NCI-H187 (cell line): Measurements from ENCODE around the gene TMEM87A.
"Not testable (repeated sequence)": the region's sequence is repeated elsewhere in the genome, so short reads cannot be mapped to it uniquely, and the experiment has no call there.

Experiments
- DNase-seq, 2 experiments: peaks; one replicate each; lab custom pipeline; 2025; lab: John Stamatoyannopoulos, UW

The TMEM87A gene, protein sequence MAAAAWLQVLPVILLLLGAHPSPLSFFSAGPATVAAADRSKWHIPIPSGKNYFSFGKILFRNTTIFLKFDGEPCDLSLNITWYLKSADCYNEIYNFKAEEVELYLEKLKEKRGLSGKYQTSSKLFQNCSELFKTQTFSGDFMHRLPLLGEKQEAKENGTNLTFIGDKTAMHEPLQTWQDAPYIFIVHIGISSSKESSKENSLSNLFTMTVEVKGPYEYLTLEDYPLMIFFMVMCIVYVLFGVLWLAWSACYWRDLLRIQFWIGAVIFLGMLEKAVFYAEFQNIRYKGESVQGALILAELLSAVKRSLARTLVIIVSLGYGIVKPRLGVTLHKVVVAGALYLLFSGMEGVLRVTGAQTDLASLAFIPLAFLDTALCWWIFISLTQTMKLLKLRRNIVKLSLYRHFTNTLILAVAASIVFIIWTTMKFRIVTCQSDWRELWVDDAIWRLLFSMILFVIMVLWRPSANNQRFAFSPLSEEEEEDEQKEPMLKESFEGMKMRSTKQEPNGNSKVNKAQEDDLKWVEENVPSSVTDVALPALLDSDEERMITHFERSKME

DNA sequence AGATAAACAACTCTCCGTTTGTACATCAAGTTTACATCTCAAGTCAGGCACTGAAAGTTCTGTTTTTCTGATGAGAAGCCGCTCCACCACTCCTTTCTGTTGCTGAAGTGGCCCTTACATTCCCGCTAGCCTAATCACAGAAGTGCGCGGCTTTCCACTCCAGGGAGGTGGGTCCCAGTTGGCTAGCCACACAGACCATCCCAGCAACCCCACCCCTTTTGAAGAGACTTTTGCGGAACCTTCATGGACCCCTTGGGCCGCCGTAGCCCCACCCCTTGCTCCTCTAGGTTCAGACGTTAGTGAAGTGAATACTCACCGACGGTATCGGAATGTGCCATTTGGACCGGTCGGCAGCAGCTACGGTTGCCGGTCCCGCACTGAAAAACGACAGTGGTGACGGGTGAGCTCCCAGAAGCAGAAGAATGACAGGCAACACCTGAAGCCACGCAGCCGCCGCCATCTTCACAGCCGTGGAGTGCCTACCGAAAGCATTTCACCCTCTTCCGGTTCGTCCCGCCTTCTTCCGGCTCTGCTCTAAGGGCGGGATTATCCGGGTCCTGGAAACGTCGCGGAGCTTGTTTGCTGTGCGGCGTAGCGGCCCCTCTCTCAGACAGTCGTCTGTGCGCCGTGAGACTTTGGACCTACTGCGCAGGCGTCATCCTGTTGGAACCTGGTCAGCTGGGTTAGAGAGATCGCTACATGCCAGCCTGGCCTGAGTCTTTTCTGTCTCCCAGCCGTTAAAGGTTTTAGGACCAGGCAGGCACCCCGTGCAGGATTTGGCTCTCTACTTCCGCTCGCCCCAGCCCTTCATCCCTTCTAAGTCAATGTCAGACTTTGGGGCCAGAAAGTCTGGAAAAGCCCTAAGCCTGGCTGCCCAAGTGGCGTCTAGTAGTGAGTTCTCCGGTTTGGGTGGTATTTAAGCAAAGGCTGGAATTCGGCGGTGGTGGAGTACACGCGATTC is at the start of gene TMEM87A, which contains the start of gene GANC:
Gene TMEM87A (minus strand): TSS at position 495 of the 961 bp plus-strand sequence. CDS start 35 bp downstream, at position 460.
Gene GANC (plus strand): TSS at position 263 of the 961 bp plus-strand sequence. CDS start 1,281 bp downstream, outside the sequence.
- DNase-seq: peak; percentile 90

DNA sequence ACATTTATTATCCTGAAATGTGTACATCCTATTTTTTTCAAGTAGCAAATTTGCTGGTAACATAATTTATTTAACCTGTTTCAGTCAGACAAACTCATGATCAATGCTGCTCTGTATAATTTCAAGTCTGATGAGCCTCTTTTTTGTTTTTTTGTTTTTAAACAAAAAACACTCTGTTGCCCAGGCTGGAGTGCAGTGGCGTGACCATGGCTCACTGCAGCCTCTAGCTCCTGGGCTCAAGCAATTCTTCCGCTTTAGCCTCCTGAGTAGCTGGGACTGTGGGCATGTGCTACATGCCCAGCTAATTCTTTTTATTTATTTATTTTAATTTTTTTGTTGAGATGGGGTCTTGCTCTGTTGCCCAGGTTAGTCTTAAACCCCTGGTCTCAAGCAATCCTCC is 46.0 kb upstream of the TMEM87A start:
- no peak for DNase-seq

DNA sequence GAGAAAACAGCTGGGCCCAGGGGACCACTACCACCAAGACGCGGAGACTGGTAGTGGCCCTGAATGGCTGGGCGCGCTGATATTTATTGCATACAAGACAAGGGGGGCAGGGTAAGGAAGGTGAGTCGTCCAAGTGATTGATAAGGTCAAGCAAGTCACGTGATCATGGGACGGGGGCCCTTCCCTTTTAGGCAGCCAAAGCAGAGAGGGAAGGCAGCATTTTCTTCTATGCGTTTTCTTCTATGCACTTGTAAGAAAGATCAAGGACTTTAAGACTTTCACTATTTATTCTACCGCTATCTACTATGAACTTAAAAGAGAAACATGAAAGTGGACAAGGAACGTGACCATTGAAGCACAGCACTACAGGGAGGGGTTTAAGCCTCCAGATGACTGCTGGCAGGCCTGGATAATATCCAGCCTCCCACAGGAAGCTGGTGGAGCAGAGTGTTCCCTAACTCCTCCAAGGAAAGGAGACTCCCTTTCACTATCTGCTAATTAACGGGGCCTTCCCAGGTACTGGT is 43.1 kb upstream of the TMEM87A start:
- DNase-seq: not testable (repeated sequence)

DNA sequence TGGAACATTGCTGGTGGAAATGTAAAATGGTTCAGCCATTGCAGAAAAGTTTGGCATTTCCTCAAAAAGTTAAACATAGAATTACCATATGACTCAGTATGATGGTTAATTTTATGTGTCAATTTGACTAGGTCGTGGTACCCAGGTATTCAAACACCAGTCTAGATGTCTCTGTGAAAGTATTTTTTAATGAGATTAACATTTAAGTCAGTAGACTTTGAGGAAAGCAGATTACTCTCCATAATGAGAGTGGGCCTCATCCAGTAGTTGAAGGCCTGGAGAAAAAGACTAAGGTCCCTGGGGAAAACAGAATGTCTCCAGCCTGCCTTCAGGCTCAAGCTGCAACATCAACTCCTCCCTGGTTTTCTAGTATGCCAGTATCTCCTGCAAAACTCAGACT is 42.3 kb upstream of the TMEM87A start:
- DNase-seq: no peak

DNA sequence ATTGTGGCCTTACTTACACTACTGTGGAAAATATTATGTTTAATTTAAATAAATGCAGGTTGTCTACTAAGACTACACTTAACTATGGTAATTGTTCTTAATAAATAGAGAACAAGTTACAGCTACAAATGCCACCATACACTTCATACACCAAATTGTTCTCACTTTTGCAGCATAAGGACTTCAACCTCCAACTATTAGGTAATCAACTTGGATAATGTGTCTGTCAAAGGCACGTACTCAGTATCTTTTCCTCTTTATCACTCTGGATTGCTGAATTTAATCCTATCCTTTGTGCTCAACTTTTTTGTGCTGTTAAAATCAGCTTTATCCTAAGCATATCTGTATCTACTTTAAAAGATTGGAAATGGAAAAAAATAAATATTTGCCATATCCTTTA is 41.6 kb upstream of the TMEM87A start:
- no peak for DNase-seq

DNA sequence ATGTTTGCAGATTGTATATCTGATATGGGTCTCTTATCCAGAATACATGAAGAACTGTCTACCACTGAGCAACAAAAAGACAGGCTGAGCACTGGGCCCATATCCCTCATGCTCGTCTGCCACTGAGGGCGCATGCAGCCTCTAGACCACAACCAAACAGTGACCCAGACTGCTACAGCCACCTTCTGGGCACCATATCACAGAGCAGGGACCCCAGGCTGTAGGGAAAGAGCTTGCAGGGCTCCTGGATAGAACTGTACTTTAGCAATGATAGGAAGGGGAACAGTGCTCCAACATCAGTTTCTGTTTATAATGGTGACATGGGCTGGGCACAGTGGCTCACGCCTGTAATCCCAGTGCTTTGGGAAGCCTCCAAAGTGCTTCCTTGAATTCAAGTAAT is 40.2 kb upstream of the TMEM87A start:
- DNase-seq: no peak

DNA sequence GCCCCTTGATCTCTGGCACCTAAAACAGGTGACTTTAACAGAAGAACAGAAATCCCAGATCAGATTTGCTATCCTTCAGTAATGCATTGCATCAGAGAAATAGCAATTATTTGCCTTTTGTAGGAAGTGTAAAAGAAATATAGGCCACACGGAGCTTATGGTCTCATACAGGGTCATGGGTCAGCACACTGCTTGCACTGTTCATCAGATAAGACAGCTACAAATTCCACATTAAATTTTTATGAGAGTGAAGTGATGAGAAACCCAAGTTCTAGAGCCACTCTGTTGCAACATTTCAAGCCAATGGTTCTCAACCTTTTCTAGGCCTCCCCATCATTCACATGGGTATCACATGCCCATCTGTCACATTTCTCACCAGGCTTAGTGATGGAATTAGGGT is 33.4 kb upstream of the TMEM87A start:
- no peak for DNase-seq

DNA sequence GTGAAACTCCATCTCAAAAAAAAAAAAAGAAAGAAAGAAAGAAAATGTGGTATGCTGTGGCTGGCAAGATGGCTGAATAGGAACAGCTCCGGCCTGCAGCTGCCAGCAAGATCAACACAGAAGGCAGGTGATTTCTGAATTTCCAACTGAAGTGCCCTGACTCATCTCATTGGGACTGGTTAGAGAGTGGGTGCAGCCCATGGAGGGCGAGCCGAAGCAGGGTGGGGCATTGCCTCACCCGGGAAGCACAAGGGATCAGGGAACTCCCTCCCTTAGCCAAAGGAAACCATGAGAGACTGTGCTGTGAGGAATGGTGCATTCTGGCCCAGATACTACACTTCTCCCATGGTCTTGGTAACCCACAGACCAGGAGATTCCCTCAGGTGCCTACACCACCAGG is 27.8 kb upstream of the TMEM87A start:
- DNase-seq: not testable (repeated sequence)

DNA sequence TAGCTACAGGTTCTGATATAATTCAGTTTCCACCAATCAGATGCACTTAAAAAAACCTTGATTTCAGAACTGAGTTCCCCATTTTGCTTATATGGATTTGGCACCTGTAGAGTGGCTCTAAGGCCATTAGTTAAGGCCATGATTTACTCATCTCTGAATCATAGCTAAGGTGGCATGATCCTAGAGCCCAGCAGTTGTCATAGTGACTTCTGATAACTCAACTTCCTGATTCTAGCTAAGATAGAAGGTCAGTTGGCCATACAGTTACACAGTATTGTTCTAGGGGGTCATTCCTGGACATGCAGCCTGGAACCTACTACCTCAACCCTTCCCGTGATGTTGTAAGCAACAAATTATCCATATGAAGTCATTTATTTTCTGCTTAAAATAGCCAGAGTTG is 15.9 kb upstream of the TMEM87A start:
- no peak for DNase-seq

DNA sequence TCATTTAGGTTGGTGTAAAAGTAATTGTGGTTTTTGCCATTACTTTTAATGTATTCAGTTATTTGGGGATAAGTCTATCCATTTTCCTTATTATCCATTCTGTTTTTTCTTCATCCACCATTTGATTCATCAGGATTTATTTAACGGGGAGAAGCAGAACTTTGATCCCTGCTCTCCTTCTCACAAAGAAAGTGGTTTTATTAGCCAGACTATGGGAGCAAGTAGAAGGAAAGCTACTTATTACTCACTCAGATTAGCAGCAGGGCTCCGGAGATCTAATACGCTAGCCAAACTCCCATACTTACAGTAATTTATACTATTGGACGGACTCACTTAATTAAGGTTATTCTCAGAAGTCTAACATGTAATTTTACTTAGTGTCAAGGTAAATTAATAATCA is 14.7 kb upstream of the TMEM87A start:
- no peak for DNase-seq

DNA sequence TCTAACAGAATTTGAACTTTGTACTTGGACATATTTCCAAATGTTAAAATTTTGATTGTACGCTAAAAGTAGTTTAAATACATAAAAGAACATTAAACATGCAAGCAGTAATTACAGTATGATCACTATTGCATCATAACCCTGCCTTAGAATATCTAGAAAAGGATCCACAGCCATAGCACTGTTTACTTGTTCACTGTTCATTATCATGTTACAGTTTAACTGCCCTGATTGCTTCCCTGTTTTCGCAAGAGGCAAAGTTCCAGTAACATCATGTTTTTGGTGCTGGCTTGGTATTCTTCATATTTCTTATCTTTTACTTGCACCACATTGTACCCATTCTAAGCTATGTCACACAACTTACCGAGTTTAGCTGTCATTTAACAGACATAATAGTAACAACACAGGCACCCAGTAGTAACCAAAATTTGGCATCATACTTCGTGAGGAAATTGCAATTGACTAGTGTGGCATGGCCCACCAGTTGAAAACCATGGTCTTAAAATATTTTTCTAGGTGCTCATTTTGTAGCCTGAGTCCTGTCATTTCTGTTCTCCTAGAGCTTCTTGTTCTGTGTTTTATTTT is 13.3 kb upstream of the TMEM87A start:
- no peak for DNase-seq

DNA sequence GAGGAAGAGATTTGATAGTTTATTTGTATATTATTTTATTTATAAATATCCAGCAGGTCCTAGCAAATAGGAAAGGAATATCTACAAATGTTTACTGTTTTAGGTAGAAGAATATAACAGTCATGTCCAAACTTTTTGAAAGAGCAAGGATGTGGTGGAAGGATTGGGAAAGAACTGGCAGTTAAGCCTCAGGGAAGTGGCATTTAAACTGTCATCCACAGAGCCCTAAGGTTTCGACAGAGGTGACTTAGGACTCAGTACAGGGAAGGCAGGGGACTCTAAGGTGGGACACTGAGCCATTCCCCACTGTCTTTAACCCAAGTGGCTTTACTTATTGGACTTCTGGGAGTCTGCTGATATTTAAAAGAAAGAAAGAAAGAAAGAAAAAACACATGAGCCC is 11.8 kb upstream of the TMEM87A start:
- no peak for DNase-seq

DNA sequence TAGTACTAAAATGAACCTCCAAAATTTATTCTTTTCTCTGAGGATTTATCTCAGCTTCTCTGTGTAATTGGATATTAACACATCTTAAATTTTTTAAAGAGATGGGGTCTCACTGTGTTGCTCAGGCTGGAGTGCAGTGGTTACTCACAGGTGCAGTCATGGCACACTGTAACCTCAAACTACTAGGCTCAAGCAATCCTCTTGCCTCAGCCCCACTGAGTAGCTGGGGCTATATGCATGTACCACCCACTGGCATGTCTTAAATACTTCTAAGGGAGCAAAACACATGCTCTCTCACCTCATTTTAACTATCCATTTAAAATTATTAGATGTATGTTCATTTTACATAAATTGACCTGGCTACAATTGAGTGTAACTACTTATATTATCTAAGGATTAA is 11.3 kb upstream of the TMEM87A start:
- no peak for DNase-seq

DNA sequence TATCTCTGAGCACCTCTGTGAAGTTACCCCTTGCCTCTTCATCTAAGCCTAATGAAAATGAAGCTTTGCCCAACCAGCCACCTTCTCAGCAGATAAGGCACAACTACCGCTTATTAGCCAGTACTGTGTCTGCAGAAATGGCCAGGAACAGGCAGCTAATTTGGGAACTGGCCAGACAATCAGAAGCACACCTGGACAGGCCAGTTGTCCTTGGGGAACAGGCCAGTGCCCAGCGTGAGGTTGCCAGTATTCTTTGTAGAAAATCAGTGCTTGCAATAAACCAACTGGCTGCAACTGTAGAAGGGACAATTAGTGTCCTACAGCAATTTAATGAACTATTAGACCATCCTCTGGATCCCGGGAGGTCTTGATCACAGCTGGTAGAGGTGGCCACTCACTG is 10.4 kb upstream of the TMEM87A start:
- DNase-seq: no peak

DNA sequence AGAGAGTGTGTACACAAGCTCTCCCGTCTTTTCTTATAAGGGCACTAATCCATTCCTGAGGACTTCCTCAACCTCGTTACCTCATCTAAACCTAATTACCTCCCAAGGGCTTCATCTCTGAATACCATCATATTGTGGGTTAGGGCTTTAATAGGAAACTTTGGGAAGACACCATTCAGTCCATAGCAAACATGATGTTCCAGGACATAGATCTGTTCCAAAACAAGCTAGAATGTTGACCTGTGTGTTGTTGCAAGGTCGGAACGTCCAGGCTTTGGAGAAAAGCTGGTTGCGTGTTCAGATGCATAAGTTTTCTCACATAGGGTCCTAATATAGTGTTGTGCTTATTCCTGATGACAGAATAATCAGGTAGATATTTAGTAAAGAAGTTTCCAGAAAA is 9.7 kb upstream of the TMEM87A start:
- DNase-seq: no peak

DNA sequence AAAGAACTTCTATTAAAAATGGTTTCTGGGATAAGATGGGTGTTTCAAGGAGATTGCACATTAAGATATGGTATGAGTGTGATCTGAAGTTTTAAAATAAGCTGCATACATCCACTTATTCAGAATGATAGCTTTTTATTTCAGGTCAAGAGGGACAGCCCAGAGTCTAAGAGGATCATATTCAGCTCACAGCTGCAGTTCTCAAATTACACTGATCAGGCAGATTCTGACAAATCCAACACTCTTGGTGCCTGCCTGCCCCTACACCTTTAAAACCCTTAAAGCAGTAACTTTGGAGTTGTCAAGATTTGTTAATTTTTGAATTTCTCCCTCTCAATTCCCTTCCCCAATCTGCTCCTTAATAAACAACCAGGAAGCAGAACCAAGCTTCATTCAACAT is 9.1 kb upstream of the TMEM87A start:
- no peak for DNase-seq

DNA sequence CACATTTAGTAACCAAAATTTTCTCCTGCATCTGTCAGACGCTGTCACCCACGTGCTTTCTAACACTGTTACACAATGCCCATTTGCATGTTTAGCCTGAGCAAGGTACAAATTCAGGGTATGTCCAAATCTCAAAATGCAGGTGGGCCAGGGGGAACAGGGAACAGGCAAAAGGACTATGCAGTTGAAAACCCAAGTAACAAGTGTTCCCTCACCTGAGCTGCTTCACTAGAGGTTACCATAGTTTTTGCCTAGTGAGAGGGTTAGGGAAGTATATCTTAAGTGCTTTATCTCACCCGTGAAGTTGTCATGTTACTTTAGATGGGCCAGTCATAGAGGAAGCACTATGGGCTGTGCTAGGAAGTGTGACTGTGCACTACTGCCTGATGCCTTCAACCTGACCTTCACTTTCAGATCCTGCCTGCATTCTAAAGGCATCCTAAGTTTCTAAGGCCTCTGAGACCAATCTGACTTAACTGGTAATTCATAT is 6.0 kb upstream of the TMEM87A start:
- no peak for DNase-seq

DNA sequence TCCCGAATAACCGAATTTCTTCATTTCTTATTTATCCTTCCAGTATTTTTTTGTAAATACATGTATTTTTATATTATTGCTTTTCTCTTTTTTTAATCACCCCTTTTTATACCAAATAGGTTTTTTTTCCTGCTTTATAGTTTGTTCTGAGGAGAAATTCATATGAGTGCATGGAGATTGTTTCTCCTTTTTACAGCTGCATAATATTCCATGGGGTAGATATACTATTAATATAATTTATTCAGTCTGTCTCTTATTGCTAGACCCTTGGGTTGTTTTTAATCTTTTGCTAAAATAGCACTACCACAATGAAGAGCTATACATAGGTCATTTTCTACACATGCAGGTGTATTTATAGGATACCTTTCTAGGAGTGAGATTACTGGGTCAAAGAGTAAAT is 3.5 kb upstream of the TMEM87A start:
- DNase-seq: no peak

DNA sequence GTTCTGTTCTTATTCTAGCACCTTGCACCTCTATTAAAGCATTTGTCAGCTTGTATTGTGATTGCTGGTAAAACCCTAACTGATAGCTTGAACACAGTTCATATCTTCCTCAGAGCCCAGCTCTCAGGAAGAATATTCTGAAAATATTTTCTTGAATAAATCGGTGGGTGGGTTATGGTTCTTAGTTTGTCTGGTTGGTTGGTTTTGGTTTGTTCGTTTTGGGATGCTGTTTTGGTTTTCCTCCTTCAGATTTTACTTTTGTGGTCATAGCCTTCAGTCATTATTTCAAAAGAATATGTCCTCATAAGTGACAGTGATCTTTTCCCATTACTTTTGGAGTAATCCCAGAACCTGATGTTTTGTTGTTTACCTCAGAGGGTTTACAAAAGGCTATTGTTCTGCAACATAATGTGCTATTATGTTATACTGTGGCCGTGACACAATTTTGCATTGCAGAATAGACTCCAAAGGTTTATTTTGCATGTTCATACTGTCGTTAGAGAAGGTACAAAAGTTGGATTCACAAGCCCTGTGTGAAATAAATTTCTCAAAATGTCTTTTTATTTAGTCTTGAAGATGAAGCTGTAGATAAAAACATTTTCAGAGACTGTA is 2.7 kb upstream of the TMEM87A start:
- DNase-seq: no peak

DNA sequence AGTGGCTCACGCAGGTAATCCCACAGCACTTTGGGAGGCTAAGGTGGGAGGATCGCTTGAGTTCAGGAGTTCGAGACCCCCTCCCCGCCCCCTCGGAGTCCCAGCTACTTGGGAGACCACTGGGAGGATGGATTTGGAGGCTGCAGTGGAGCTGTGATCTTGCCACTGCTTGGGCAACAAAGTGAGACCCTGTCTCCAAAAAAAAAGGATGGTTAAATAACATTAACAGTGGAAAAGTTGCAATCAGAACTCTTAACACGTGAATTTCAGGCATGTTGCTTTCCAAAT is 1.4 kb upstream of the TMEM87A start:
- no peak for DNase-seq

DNA sequence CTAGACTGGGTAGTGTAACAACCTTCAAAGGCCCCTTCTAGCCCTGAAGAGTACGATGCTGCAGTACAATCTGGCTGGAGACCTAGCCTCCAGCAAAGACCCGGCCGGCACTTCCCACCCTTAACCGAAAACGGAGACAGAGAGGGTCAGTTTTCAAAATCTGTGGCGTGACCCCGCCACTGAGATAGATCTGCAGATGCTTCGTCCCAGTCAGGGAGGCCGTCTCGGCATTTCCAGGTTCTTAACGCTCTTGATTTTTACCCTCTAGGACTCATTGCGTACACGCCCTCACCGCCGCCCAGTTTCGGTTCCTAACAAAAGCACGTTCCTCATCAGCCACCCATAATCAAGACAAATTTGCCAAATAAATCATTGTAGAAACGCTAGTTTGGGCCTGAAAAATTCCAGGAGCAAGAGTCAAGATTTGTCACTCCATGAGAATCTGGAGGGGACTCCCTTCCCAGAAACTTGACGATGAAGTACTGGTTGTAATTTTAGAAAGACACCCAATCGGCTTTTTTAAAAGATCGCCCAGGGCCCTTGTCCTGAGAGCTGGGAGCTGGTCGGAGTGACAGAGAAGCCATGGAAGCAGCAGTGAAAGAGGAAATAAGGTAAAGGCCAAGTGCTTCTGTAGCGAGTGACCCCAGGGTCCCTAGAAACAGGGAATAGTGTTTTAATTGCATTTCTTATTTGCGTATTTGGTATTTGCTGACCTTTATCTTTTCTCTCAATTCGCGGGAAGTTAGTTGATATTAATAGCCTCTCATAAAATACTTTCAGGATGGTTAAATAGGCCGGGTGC is 868 bp upstream of the TMEM87A start:
- DNase-seq: peak in 1 of 2 experiments; percentile 22
